NK-92 (cell line): ENCODE data around the gene PPP1R14D.

Experiments used
- DNase-seq: peaks from one replicate; lab custom pipeline; 2025; ENCODE audit not compliant: unreplicated experiment; lab: John Stamatoyannopoulos, UW

PPP1R14D gene

DNA sequence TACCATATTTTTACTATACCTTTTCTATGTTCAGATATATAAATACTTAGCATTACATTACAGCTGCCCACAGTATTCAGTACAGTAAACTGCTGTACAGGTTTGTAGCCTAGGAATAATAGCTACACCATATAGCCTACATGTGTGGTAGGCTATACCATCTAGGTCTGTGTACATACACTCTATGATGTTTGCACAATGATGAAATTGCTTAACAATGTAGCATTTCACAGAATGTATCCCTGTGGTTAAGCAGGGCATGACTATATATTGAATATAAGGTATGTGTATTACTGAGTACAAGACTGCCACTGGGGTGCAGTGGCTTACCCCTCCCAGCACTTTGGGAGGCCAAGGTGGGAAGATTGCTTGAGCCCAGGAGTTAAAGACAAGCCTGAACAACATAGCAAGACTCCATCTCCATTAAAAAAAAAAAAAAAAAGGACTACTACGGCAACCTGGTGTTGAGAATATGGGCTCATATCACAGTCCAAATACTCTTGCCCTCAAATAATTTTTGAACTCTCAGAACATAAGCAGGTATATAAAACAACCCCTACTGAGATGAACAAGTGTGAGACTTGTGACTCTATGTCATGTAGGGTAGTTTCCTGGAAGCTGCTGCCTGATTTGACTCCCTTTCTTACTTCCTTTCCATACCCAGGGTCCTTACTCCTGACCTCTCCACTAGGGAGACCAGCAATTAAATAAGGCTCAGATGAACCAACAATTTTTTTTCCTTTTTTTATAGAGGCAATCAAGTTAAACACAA lies 4.8 kb downstream of the PPP1R14D start:
- DNase-seq = no peak

DNA sequence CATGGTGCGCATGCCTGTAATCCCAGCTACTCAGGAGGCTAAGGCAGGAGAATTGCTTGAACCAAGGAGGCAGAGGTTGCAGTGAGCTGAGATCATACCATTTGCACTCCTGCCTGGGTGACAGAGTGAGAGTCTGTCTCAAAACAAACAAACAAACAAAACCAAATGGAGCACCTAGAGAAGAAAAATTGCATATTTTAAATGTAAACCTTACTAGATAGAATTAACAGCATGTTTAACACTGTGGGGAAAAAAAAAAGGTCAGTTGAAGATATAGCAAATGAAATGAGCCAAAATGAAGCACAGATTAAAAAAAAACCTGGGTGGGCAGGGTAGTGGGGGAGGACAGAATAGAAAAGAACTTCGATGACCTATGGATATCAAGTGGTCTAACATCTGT lies 7.3 kb downstream of the PPP1R14D start:
- DNase-seq = no peak

DNA sequence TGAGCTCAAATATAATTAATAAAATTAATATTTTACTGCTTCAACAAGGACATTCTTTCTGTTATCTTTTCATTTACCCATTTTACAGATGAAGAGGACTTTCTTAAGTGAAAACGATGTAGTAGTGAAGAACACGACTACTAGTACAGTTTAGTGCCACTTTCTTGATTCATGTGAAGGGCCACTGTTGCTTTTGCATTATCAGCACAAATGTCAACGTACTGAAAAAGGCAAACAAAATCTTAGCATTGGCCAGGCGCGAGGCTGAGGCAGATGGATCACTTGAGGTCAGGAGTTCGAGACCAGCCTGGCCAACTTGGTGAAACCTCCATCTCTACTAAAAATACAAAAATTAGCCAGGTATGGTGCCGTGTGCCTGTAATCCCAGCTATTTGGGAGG lies 9.5 kb downstream of the PPP1R14D start:
- DNase-seq = no peak

DNA sequence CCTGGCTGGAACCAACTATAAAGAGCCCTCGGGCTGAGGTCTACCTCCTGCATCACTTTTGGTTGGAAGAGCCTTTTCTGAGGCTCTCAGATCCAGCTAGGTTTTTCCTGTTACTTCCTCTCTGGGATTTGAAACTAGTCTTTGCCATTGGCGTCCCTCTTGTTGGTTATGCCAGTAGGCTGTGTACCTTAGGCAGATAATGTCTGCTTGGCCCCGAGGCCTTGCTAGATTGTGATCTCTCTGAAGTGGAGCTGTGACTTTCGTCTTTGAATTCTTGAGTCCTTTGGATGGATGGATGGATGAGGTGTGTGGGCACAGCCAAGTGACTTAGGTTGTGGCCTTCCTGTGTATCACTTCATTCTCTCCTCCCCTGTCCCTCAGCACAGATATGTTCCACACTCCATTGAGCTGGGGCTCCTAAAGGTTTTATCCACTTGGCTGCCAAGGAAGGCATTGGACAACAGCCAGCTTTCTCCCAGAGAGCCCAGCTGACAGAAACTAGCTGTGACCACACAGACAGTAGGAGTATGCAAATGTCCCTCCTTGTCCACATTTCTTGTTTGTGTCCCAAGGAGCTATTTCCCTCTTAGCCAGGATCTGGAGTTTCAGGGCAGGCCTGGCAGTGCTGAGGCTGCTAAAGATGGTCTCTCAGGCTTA lies 13.3 kb downstream of the PPP1R14D start:
- no peak for DNase-seq

DNA sequence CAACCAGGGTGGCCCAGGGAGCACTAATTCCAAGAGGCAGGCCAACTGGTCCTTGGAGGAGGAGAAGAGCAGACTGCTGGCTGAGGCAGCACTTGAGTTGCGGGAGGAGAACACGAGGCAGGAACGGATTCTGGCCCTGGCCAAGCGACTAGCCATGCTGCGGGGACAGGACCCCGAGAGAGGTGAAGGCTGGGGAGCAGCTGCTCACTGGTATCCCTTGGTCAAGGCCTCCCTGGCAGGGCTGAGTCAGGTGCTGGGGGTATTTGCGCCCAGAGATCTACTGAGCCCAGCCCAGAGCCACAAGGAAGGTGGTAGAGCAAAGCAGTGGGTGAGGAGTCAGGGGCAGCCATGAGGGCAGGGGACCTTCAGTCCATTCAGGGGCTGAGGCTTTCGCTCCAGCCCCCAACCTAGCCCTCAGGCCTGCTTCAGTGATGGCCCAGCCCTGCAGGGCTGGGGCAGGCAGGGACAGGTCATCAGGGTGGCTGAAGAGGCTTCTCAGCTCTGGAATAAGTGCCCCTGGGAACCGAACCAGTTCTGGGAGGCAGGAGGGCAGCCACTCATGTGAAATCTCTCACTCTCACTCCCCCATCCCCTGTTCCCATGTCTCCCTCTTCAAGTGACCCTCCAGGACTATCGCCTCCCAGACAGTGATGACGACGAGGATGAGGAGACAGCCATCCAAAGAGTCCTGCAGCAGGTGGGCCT lies 15.6 kb downstream of the PPP1R14D start:
- no peak for DNase-seq

DNA sequence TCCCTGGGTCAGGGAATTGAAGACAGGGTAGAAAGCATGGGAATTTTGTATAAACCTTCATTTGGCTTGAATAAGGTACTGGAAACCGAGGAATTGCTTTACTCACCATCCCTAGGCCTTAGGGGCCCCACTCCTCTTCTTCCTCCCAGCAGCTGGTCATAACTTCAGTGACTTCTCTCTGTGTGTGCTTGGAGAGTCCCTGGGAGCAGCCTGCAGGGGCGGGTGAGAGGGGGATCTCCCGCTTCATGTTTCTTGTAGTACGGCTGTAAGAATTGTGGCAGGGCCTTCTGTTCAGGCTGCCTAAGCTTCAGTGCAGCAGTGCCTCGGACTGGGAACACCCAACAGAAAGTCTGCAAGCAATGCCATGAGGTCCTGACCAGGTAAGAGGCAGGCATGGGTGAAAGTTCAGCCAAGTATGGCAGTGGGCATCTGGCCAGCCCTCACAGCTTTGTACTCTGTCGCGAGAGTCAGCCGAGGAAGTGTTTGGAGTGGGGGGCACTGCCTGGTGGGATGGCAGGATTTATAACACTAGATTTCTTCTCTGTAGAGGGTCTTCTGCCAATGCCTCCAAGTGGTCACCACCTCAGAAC lies 19.6 kb downstream of the PPP1R14D start:
- DNase-seq = no peak

DNA sequence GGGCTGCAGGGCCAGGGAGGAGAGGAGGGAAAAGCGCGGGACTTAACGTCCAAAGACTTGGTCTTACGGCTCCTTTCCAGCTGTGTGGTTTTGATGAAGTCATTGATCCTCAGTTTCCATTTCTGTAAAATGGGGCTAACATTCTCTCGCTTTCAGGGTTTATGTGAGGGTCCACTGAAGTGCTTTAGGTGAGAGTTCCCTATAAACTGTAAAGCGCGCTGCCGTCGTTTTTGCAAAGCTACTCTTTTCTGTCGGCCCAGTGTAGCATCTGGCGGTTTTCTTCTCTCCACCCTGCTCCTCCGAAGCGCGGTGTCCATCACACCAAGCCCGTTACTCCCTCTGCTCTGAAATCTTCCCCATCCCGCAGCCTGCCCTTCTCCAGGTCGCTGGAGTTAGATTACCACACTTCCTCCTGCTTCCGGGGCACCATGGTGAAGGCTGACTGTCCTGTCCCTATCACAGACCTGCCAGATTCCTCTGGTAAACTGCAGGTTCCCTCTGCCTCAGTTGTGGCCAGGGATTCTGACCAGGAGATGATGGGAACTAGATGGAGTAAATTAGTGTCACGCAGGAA lies 20.5 kb downstream of the PPP1R14D start:
- DNase-seq = no peak

DNA sequence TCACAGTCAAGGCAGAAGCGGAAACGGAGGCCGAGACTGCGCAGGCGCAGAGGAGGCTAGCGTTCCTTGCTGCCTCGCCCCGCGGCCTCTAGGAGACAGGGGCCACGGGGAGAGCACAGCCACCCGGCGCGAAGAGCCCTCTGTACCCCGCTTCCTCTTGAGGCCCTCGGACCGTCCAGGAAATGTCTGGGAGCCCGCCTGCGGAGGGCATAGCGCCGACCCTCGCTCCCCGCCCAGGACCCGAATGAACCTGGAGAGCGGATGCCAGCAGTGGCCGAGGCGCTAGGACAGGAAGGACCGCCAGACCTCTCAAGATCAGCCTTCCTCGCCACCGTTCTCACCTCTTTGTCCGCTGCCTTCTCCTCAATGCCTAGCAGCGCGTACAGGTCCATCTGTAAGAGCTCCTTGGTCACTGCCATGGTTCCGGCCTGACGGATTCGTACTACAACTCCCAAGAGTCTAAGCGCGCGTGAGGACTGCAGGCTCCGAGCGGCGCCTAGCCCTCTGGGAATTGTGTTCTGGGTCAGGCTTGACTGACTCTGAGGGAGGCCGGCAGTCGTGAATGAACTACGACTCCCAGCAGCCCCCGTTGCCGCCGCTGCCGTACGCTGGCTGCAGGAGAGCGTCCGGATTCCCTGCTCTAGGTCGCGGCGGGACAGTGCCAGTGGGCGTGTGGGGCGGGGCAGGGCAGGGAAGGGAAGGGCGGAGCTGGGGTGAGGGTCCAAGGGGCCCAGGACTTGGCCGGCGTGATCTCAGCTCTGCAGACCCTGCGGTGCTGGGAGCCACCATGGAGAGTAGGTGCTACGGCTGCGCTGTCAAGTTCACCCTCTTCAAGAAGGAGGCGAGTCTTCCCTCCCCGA lies 21.2 kb downstream of the PPP1R14D start, which contains the start of the genes DNAJC17 and ZFYVE19:
Gene DNAJC17, minus strand, starts transcription at position 446 of the 860 bp plus-strand sequence. Its CDS starts 27 bp downstream, at position 419.
Gene ZFYVE19, plus strand, starts transcription at position 62 of the 860 bp plus-strand sequence. Its CDS starts 501 bp downstream, at position 563.
- DNase-seq = peak; percentile 77

DNA sequence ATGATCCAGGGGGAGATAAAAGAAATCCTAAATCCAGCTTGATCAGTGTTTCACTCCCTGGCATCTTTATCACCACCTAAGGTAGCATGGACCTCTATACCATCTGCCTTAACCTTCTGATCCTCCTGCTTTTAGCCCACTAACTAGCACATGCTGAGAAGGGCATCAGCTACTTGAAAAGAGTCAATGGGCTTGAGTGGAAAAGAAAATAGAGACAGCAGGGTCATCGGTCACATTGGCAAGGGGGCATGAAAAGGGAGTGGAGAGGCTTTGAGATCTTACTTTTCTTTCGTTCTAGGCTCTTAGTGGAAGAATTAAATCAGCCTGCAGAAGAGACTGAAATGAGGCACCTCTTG lies 21.9 kb downstream of the PPP1R14D start:
- DNase-seq = no peak

DNA sequence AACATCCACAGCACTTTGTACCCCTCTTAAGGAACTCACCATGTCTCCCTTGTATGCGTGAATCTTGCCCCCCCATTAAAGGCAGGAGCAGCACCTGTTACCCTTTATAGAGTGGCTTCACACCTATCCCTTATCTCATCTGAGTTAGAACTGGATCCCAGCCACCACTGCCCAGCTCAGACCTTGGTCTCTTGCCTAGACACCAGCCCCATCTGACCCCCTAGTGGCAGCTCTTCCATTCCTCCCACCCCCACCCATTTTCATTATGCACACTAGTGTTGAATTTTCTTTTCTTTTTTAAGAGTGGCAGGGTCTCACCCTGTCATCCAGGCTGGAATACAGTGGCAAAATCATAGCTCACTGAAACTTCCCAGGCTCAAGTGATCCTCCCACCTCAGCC lies 24.8 kb downstream of the PPP1R14D start:
- DNase-seq = no peak

DNA sequence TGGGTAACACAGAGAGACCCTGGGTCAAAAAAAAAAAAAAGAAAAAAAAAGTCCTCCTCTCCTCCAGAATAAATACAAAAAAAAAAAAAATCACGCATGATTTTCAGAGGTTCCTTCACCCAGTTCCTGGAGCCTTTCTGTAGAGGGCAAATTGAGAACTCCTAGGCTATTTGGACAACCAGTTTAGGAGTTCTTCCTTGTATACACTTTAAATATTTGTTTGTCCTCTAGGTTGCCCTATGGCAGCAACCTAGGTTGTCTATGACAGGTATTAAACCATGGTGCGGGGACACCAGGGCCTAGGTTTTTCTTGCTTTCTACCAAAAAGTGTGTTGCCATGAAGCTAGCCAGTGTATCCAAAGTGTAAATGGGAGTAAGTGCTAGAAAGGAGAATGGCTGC lies 25.4 kb downstream of the PPP1R14D start:
- no peak for DNase-seq

DNA sequence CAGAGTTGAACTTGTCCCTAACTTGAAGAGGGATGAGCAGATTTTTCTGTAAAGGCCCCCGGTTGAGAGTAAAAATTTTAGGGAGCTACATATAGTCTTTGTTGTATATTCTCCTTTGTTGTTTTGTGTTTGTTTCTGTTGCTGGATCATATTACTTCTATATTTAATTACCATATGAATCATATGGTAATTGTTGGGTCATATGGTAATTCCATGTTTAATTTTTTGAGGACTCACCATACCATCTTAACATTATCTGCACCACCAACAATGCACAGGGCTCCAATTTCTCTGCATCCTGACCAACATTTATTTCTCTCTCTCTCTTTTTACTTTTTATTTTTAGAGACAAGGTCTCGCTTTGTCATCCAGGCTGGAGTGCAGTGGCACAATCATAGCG lies 29.0 kb downstream of the PPP1R14D start:
- DNase-seq = no peak

DNA sequence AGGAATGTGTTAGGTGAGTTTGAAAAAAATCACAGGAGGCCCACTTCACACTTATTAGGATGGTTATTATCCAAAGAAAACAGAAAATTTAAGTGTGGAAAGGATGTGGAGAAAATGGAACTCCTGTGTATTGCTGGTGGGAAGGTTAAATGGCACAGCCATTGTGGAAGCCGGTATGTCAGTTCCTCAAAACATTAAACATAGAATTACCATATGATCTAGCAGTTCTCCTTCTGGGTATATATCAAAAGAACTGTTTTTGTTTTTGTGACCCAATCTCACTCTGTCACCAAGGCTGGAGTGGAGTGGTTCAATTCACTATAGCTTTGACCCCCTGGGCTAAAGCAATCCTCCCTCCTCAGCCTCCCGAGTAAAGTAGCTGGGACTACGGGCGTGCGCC lies 32.0 kb downstream of the PPP1R14D start:
- no peak for DNase-seq

DNA sequence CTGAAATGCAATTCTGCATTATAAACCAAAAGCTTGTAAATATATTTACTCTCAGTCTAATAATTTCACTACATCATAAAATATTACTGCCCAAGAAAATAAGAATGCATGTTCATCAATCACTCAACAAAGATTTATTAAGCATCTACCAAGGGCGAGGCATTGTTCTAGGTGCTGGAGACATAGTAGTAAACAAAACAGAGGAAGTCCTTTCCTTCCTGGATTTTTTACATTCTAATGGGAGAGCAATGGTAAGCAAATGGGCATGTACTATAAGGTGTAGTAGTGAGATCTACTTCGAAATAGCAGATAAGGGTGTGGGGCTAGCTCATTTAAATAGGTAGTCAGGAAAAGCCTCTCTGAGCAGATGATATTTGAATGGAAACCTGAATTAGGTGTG lies 32.5 kb downstream of the PPP1R14D start:
- DNase-seq = no peak

DNA sequence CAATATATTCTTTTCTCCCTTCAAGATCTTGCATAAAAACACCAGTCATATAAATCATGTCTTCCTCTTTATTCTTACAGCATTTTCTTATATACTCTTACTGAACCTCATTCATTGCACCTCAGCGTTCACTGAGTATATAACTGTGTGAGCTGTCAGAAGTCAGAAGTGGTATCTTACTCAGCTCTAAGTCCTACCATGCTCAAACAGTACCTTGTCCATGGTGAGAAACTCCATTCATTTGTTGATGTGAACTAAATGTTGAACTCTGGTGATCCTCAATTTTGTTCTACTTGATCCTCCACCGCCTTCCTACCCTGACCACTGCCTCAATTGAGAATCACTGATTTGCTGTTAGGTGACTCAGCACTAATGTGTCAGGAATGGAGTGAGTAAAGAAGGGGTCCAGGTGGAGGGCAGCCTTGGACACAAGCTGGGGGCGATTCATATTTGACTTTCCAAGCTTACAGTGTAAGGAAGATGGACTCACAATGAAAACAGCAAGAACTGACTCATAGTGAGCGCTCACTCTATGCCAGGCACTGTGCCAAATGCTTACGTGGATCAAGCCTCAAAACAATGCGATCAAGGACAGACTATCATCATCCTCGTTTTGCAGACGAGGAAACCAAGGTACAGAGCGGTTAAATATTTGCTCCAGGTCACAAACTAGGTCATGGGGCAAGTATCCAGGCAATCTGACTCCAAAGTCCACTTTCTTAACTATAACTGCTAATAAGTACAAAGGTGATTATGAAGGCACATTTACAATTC lies 35.1 kb downstream of the PPP1R14D start:
- DNase-seq = no peak

DNA sequence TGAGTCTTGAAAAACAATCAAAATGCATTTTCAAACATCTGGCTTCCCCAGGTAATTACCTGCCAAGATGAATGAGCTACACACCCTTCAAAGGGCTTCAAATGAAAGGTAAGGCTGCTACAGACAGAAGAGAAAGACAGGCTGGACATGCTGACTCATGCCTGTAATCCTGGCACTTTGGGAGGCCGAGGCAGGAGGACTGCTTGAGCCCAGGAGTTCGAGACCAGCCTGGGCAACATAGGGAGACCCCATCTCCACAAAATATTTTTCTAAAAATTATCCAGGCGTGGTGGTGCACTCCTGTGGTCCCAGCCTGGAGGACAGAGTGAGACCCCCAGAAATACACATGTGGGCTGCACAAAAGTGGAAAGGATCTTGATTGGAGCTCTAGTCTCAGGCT lies 36.1 kb downstream of the PPP1R14D start:
- no peak for DNase-seq

DNA sequence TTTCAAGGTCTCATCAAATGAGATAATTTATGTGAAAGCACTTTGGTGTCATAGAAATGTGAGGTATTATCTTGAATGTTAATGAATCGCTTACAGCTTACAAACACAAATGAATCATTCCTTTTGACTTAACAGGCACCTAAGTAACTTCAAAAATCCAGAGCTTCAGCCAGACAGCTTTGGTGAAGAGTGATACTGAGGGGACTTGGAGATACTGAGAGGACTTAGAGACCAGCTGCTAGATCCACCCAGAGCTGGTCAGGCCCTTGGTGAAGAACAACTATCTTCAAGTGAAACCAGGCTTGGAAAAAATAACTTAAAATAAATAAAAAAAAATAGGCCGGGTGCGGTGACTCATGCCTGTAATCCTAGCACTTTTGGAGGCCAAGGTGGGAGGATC lies 37.8 kb downstream of the PPP1R14D start:
- no peak for DNase-seq

DNA sequence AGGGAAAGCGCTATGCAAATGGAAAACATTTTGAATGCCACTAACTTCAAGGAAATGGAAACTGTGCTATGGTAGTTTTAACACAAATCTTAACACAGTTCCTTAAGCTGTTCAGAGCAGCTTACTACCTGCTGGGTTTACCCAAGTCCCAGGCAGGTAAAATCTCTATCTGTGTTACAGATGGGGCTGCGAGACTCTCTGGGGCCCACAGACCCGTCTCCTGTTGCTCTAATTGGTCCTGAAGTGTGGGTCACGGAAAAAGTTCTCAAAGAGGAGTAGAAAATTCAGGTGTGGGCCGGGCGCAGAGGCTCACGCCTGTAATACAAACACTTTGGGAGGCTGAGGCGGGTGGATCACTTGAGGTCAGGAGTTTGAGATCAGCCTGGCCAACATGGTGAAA lies 38.5 kb downstream of the PPP1R14D start:
- DNase-seq = no peak

DNA sequence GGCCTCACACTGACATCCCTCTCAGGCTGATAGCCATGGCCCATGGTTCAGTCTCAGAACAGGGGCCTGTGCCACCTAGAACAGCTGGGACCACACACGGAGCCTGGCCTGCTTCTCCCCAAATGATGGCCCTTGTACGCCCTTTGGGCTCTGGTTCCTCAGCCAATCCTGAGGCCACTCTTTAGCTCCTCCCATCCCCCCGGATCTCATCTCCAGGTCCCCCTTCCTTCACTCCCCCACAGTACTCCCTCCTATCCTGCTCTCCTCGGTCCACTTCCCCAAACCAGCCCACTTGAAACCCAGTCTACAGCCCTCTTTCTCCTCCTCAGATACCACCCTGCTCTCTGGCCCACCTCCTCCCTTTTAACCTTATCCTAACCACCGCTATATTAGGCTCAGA lies 39.4 kb downstream of the PPP1R14D start:
- DNase-seq = no peak

DNA sequence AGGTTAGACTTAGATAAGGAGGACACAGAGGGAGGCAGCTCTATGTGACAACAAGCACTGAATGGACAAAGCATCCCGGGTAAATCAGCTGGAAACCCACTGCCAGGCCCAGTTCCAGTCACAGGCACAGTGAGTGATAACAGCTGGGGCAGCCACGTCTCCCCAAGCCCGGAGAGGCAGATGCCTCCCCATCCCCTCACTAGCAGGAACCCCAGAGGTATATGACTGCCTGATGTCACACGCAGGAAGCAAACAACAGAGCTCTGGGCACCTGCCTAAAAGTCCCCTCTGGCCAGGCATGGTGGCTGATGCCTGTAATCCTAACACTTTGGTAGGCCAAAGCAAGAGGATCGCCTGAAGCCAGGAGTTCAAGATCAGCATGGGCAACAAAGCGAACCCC lies 40.5 kb downstream of the PPP1R14D start:
- no peak for DNase-seq
